ENCODE results near the gene PIP4K2C. TPM values are rescaled to one million over a fixed set of nuclear protein-coding genes. Genes with fewer than 3 reads are reported as not detected.

Gene PIP4K2C
- total RNA-seq, 1 experiment from 2014 or later: 37.1 TPM

- TF ChIP-seq CTCF (conservative IDR thresholded peaks at IDR 0.05): no peak
Observed at GRCh38 chr12:57616383-57617101, 25.6 kb downstream of the PIP4K2C start.

More at GRCh38 chr12:57616383-57617101, 25.6 kb downstream of the PIP4K2C start:
- H3K18ac ChIP-seq (ENCODE audit: insufficient read length, low read depth, low read length): no peak overlapping the region
- H3K23me2 ChIP-seq (ENCODE audit: insufficient read length, low read depth, low read length, poor library complexity, severe bottlenecking): peaks cover 13% of the 10 kb centered on the region
- no peak overlapping the region for H4K91ac ChIP-seq (ENCODE audit: insufficient read length, low read depth, low read length)
- no peak overlapping the region for H2AK5ac ChIP-seq (ENCODE audit: insufficient read length, low read length)
- no peak overlapping the region for H3K4ac ChIP-seq (ENCODE audit: low read depth, low read length)
- no peak overlapping the region for H3K56ac ChIP-seq (ENCODE audit: insufficient read length, low read depth, low read length)
- no peak overlapping the region for H3K23ac ChIP-seq (ENCODE audit: insufficient read length, low read depth, low read length)
- no peak overlapping the region for H2AFZ ChIP-seq (ENCODE audit: low read length)
- H2BK15ac ChIP-seq (ENCODE audit: low read depth, low read length): no peak overlapping the region
- H4K5ac ChIP-seq (ENCODE audit: insufficient read length, low read depth, low read length): no peak overlapping the region
- no peak overlapping the region for H3K4me2 ChIP-seq (ENCODE audit: insufficient read depth, insufficient read length, low read length)
- no peaks in the 10 kb centered on the region for H3K9me3 ChIP-seq (ENCODE audit: control insufficient read depth, low read depth, low read length)
- no peak overlapping the region for H4K8ac ChIP-seq (replicated peaks; ENCODE audit: insufficient read length, low read depth, low read length)
- H3K27ac ChIP-seq (ENCODE audit: insufficient read length, low read depth, low read length): no peak overlapping the region
- no peak overlapping the region for H2BK20ac ChIP-seq (ENCODE audit: low read depth, low read length, poor library complexity, severe bottlenecking)
- H2BK120ac ChIP-seq (ENCODE audit: low read depth, low read length, poor library complexity, severe bottlenecking): no peak overlapping the region
- H3K4me1 ChIP-seq (ENCODE audit: insufficient read depth, low read length): no peaks in the 10 kb centered on the region
- peaks cover 9 to 32% (median 17%) of the 10 kb centered on the region in 3 experiments for H3K36me3 Mint-ChIP-seq (ENCODE audit: insufficient read depth in 1 of 3, low read depth in 3 of 3)
- H3K79me1 ChIP-seq (ENCODE audit: insufficient read depth, low read depth, low read length, poor library complexity, severe bottlenecking): no peaks in the 10 kb centered on the region
- H3K9me3 Mint-ChIP-seq: peaks cover 0 to 5% of the 10 kb centered on the region in 2 experiments; a peak in 3 of 5 replicates
- no peak overlapping the region for H2BK5ac ChIP-seq (ENCODE audit: insufficient read length, low read length)
- no peak overlapping the region for H2BK12ac ChIP-seq (ENCODE audit: insufficient read length, low read depth, low read length)
- H4K20me1 ChIP-seq (ENCODE audit: control insufficient read depth, insufficient read depth, insufficient read length): no peaks in the 10 kb centered on the region
- no peaks in the 10 kb centered on the region for H3K79me2 ChIP-seq (ENCODE audit: insufficient read depth, low read length)
- H3K4me1 Mint-ChIP-seq: peaks cover 32 to 40% of the 10 kb centered on the region in 2 experiments
- peaks cover 54% of the 10 kb centered on the region for H3K27me3 ChIP-seq (ENCODE audit: insufficient read depth, low read length)
- peaks cover 62% of the 10 kb centered on the region for H3K27me3 Mint-ChIP-seq (ENCODE audit: low read depth)
- no CpG with 5 or more reads among the region's 3 CpGs for WGBS (ENCODE audit: extremely low coverage, insufficient read length, low lambda C conversion rate)
- DNase-seq: no peak
- H3T11ph ChIP-seq (ENCODE audit: low read length): no peak overlapping the region
- H3K14ac ChIP-seq (ENCODE audit: insufficient read depth, low read length): no peak overlapping the region
- no peak overlapping the region for H3K9ac ChIP-seq (ENCODE audit: extremely low read depth, insufficient read length, low read length)
- no peak overlapping the region for H3K27ac Mint-ChIP-seq
- H3K4me3 Mint-ChIP-seq: no peak overlapping the region

Data from H9 (cell line).